Colonic mucosa (tissue), 4 donors: Measurements from ENCODE around the gene PAK4. TPM values are rescaled to one million over a fixed set of nuclear protein-coding genes. Genes with fewer than 3 reads are reported as not detected.

ENCODE experiments used
- DNase-seq: peaks from one replicate; pipeline ENCODE4 v3.0.0-alpha.2; 2020
- H3K27ac ChIP-seq: fragments of 200-600 bp; one replicate; pipeline ENCODE4 v1.8.0; 2021
- H3K27me3 ChIP-seq: fragments of 200-600 bp; one replicate; pipeline ENCODE4 v1.8.0; 2021
- H3K36me3 ChIP-seq: fragments of 200-600 bp; one replicate; pipeline ENCODE4 v1.8.0; 2021
- H3K4me1 ChIP-seq: fragments of 200-600 bp; one replicate; pipeline ENCODE4 v1.8.0; 2021; ENCODE audit warnings: mild to moderate bottlenecking
- H3K4me3 ChIP-seq: fragments of 200-600 bp; one replicate; pipeline ENCODE4 v1.8.0; 2021
- H3K9ac ChIP-seq, 2 donors: one replicate each; pipeline ENCODE4 v1.7.0; 2013; ENCODE audit warnings: control low read depth in 2 of 2, low read depth in 2 of 2, low read length in 2 of 2
- H3K9me3 ChIP-seq: fragments of 200-600 bp; one replicate; pipeline ENCODE4 v1.8.0; 2021
- intact Hi-C: fragments of 100-400 bp; cut with DNase I; formaldehyde crosslinking; loops from one replicate; pipeline ENCODE4 v1.14.1; 2022
- total RNA-seq, 2 donors: library from RNA; stranded (reverse); fragmentation: NEBNext Ultra II Directional in 1 of 2; extraction: Animal tissue kit (Norgen Biotek cat#: 25700) in 1 of 2; gene quantifications; one replicate each; pipeline ENCODE4 v1.2.1, GENCODE V29; 2021
- TF ChIP-seq, protein P1 (sequence below): fragments of 200-600 bp; IDR thresholded peaks from one replicate; pipeline ENCODE4 v1.8.0; 2022; ENCODE audit warnings: antibody characterized with exemption, mild to moderate bottlenecking
- donor health status: healthy.
- donor health status: DM: no; HTN: no; CAD: no.
- donor health status: DM: no; HTN: no; CAD: no.

Gene PAK4
- total RNA-seq, 2 donors from 2014 or later, result 85.5 to 127 TPM

DNA sequence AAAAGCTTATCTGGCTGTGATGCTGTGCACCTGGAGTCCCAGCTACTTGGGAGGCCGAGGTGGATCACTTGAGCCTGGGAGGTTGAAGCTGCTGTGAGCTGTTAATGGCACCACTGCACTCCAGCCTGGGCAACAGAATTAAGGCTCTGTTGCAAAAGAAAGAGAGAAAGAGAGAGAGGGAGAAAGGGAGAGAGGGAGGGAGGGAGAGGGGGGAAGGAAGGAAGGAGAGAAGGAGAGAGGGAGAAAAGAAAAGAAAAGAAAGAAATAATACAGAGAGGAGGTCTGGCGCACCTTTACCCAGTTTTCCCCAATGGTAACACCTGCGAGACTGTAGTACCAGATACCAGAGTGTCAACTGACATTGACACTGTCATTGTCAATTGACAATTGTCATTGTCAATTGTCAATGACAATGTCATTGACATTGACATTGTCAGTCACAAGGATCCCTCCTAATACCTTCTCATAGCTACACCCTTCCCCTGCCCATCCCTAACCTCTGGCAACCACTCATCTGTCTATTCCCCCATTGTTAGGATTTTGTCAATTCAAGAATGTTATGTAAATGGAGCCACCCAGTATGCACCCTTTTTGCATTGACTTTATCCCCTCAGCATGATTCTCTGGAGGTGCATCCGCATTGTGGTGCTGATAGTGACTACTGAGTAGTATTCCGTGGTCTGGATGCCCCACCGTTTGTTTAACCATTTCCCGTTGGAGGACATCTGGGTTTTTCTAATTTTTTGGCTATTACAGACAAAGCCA lies 21.3 kb downstream of the PAK4 start:
- intact Hi-C loops, result no loop called here
- peaks cover 25% of the 10 kb centered on the region for H3K4me1 ChIP-seq
- TF ChIP-seq, protein P1, sequence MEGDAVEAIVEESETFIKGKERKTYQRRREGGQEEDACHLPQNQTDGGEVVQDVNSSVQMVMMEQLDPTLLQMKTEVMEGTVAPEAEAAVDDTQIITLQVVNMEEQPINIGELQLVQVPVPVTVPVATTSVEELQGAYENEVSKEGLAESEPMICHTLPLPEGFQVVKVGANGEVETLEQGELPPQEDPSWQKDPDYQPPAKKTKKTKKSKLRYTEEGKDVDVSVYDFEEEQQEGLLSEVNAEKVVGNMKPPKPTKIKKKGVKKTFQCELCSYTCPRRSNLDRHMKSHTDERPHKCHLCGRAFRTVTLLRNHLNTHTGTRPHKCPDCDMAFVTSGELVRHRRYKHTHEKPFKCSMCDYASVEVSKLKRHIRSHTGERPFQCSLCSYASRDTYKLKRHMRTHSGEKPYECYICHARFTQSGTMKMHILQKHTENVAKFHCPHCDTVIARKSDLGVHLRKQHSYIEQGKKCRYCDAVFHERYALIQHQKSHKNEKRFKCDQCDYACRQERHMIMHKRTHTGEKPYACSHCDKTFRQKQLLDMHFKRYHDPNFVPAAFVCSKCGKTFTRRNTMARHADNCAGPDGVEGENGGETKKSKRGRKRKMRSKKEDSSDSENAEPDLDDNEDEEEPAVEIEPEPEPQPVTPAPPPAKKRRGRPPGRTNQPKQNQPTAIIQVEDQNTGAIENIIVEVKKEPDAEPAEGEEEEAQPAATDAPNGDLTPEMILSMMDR, result no peak

GRCh38 chr19:39147480-39147879 lies 21.9 kb downstream of the PAK4 start:
- H3K4me1 ChIP-seq, result peaks cover 25% of the 10 kb centered on the region
- H3K27me3 ChIP-seq, result no peaks in the 10 kb centered on the region
- intact Hi-C loops, result no loop called here
- no peak overlapping the region for H3K9ac ChIP-seq
- no peak overlapping the region for H3K4me3 ChIP-seq
- H3K9me3 ChIP-seq, result no peaks in the 10 kb centered on the region
- no peak overlapping the region for H3K27ac ChIP-seq
- H3K36me3 ChIP-seq, result no peaks in the 10 kb centered on the region
- TF ChIP-seq, protein P1, result no peak
- DNase-seq, result no peak

More for the DNA sequence above, 21.3 kb downstream of the PAK4 start:
- Histone ChIP-seq H3K36me3 (no peaks in the 10 kb centered on the region), H3K27ac (no peak overlapping the region), H3K27me3 (no peaks in the 10 kb centered on the region), H3K9ac (no peak overlapping the region), H3K9me3 (no peaks in the 10 kb centered on the region), H3K4me3 (no peak overlapping the region)
- DNase-seq, result no peak

DNA sequence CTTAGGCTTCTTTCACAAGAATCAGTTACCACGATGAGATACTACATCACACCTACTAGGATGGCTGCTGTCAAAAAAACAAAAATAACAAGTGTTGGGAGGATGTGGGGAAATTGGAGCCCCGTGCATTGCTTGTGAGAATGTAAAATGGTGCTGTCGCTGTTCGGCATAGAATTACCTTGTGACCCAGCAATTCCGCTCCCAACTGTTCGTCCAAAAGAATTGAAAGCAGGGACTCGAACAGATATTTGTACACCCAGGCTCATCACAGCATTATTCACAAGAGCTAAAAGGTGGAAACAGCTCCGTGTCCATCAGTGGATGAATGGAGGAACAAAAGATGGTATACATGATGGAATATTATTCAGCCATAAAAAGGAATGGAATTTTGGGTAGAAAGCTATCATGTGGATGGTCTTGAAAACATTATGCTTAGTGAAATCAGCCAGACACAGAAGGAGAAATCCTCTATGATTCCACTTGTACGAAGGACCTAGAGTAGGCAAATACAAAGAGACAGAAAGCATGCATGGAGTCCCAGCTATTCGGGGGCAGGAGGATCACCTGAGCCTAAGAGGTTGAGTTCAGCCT lies 23.4 kb downstream of the PAK4 start:
- H3K36me3 ChIP-seq, result no peaks in the 10 kb centered on the region
- no peaks in the 10 kb centered on the region for H3K27me3 ChIP-seq
- H3K9ac ChIP-seq, result no peak overlapping the region
- no peak overlapping the region for H3K27ac ChIP-seq
- no peaks in the 10 kb centered on the region for H3K9me3 ChIP-seq
- intact Hi-C loops, result no loop called here
- TF ChIP-seq, protein P1, result no peak
- no peak for DNase-seq
- H3K4me1 ChIP-seq, result peaks cover 21% of the 10 kb centered on the region
- H3K4me3 ChIP-seq, result no peak overlapping the region

DNA sequence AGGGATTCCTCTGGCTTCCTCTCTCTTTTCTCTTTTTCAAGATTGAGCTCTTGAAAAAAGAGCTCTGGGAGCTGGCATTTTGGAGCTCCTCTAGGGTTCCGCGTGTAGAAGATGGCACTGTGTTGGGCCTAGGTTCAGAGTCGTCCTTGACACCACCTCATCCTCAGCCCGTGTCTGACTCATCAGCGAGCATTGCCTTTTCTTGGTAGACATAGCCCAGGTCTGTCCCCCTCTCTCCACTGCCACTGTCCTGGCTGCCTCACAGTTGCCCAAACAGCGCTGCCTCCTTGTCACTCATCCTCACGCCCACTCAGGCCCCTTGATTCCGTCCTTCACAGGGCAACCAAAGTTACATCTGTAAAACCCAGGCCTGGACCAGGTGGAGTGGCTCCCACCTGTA lies 24.6 kb downstream of the PAK4 start:
- intact Hi-C loops, result no loop called here
- H3K9ac ChIP-seq, result no peak overlapping the region
- TF ChIP-seq, protein P1, result no peak
- peaks cover 24% of the 10 kb centered on the region for H3K4me1 ChIP-seq
- no peaks in the 10 kb centered on the region for H3K36me3 ChIP-seq
- no peak overlapping the region for H3K27ac ChIP-seq
- no peak for DNase-seq
- no peaks in the 10 kb centered on the region for H3K9me3 ChIP-seq
- no peaks in the 10 kb centered on the region for H3K27me3 ChIP-seq
- H3K4me3 ChIP-seq, result no peak overlapping the region

DNA sequence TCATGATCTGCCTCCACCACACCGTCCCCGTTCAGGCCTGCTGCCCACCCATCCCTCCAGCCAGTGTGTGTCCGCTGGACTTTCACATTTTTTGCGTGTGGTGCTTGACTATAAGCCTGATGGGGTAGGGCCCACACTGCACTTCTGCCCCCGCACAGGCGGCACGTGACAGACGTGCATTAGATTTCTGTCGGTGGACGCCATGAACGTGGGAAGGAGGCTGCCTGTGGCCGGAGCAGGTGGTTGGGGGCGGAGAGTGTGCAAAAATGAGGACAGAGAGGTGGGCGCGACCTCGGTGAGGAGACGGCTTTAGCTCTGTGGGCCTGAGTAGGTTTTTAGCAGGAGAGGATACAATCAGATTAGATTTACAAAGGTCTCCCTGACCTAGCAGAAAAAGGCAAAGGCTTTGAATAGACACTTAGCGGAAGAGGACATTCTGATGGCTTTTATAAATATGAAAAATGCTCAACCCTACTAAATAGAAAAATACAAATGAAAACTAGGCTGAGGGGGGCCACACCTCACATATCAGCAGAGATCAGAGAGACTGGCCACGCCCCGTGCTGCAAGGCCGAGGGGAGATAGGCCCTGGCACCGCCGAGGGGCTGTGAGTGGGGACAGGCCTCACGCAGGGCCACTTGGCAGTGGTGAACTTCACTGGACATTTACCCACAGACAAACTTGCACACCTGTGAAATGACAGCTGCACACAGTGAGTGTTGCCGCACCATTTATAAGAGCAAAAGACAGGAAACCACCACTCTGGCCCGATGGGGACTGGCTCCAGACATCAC lies 25.4 kb downstream of the PAK4 start:
- intact Hi-C loops, result no loop called here
- H3K27ac ChIP-seq, result no peak overlapping the region
- no peak overlapping the region for H3K9ac ChIP-seq
- no peaks in the 10 kb centered on the region for H3K36me3 ChIP-seq
- no peak overlapping the region for H3K4me3 ChIP-seq
- peaks cover 20% of the 10 kb centered on the region for H3K4me1 ChIP-seq
- no peaks in the 10 kb centered on the region for H3K27me3 ChIP-seq
- H3K9me3 ChIP-seq, result no peaks in the 10 kb centered on the region
- DNase-seq, result no peak
- TF ChIP-seq, protein P1, result no peak
